ENCODE results near the gene GNE.
"Not testable (repeated sequence)": the region's sequence is repeated elsewhere in the genome, so short reads cannot be mapped to it uniquely, and the experiment has no call there.

Gene GNE, protein sequence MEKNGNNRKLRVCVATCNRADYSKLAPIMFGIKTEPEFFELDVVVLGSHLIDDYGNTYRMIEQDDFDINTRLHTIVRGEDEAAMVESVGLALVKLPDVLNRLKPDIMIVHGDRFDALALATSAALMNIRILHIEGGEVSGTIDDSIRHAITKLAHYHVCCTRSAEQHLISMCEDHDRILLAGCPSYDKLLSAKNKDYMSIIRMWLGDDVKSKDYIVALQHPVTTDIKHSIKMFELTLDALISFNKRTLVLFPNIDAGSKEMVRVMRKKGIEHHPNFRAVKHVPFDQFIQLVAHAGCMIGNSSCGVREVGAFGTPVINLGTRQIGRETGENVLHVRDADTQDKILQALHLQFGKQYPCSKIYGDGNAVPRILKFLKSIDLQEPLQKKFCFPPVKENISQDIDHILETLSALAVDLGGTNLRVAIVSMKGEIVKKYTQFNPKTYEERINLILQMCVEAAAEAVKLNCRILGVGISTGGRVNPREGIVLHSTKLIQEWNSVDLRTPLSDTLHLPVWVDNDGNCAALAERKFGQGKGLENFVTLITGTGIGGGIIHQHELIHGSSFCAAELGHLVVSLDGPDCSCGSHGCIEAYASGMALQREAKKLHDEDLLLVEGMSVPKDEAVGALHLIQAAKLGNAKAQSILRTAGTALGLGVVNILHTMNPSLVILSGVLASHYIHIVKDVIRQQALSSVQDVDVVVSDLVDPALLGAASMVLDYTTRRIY

DNA sequence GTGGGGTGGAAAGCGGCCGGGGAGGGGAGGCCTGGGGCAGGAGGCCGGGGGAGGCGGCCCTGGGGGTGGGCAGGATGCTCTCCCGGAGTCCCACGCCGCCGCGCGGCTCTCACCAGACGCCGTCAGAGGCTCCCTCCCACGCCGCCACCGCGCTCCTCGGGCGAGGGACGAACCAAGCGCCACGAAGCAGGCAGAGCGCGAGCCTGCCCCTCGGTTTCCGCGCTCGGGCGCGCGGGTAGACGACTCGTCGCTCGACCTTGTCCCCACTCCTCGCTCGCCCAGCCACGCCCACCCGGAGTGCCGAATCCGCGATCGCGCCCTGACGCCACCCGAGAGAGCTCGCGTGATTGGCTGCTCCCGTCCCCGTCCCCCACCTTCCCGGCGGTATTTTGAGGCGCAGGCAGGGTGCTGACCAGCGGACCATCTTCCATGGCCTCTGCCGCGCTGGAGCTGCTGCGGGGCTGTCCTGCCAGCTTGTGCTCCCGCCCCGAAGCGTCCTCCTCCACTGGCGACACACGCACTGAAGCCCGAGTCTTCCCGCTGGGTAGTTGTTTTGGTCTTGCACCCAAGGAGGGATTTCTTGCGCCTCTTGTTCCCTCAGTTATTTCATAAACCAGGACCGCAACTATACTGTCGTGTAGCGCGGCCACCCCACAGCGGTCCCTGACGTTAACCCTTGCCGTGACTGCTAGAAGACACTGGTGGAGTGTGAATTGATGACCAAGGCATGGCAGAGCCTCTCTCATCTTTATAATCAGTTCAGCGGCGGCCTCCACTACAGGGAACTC, at the start of gene GNE:
GNE (minus strand) TSS at position 241 of the 788 bp plus-strand sequence. CDS start 9,093 bp downstream, outside the sequence.
- peak; percentile 96 to 99 (median 97) for DNase-seq (ENCODE audit: low read depth in 3 of 3)

DNA sequence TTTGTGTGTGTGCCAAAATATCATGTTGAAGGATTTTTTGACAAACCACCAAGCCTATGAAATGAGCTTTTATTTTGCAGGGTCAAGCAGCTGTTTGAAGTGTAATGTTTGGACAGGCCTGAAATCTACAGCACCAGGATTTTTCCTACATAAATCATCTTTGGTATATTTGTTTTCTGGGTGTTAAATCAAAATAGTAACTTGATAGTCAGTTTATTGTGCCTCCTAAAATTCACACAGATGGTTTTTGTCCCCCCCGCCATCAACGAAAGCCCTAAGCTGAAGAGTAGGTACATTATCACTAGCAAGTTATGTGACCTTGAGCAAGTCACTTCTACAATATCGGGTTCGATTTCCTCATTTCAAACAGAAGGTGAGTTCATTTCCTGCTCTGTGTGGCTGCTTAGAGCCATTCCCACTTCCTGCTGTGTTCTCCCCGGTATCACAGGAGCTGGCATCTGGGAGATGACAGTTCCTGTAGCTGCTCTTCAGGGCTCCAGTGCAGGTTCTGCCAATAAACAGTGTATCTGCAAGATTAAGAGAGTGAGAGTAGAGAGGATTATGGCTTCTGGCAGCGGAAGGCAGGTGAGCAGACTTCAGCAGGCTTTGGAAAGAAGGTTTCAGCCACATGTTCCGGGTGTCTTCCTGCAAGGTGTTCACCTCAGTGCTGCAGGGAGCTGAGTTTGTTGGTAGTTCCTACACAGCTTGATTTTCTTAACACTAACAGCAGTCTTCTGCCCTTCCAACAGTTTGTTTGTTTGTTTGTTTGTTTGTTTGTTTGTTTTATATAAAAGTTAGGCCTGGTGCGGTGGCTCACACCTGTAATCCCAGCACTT, 48.4 kb upstream of the GNE start:
- no peak for DNase-seq (ENCODE audit: low read depth in 3 of 3)

DNA sequence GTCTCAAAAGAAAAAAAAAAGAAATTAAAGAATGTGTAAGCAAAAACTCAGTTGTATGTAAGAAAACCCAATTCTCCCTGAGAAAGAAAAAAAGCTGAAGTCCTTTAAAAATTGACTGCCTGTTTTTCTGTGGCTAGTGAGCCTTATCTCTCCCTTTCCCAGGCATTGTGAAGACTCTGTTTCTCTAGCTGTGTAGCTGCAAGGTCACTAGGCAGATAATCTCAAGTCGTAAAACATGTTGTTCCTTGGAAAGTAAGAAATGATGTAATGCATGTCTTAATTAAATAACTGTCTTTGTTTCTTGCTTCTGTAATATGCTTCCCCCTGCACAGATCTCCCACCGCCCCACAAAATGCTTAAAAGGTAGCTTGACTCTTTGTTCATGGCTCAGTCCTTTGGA, 46.1 kb upstream of the GNE start:
- not testable (repeated sequence) for DNase-seq (ENCODE audit: low read depth in 3 of 3)

DNA sequence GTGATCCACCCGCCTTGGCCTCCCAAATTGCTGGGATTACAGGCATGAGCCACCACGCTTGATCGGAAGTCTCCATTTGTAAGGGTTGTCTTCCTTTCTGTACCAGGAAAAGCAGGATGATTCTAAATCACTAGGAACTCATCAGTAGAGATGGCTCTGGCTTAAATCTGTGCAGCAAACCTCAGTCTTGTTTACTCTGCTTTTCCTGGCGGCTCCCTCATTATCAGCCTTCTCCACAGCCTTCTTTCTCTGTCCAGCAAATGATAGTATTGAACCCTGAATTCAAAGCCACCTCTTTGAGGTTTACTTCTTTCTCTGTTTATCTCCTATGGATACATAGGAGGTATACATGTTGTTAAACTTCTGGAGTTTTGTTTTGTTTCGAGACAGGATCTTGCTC, 43.0 kb upstream of the GNE start:
- no peak for DNase-seq (ENCODE audit: low read depth in 3 of 3)

DNA sequence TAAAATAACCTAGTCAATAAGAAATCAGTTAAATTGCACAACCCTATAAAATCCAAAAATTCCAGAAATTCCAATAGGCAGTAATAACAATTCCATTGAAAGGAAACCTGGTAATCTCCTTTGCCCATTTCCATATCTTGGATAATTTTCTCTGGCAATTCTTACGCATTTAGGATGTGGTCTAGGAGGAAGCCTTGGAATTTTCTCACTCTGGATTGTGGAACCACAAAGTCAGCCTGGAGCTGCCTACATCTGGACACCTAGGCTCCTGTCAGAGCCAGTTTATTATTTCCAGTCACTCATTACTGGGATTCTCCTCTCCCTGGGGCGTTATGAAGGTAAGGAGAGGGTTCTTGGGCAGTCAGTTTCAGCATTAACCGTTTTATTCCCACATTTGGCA, 40.3 kb upstream of the GNE start:
- no peak for DNase-seq (ENCODE audit: low read depth in 3 of 3)

DNA sequence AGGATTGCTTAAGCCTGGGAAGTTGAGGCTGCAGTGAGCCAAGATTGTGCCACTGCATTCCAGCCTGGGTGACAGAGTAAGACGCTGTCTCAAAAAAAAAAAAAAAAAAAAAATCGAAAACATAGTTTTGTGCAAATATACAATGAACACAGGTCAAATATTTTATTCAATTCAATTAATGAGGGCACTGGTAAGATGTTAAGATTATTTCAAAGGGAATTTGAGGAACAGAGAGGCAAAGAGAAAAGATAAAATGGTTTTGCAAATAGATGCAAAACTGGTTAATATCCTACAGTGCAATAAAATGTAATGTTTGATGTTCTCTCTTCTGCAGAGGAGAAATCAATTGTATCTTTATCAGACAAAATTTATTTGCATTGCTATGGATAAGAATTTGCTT, 39.5 kb upstream of the GNE start:
- DNase-seq (ENCODE audit: low read depth in 3 of 3), result no peak

DNA sequence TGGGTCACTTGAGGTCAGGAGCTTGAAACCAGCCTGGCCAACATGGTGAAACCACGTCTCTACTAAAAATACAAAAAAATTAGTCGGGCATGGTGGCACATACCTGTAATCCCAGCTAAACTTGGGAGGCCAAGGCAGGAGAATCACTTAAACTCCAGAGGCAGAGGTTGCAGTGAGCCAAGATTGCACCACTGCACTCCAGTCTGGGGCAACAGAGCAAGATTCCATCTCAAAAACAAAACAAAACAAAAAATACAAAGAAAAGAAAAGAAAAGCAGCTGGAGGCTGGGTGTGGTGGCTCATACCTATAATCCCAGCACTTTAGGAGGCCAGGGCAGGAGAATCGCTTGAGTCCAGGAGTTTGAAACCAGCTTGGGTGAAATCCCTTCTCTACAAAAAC, 36.7 kb upstream of the GNE start:
- not testable (repeated sequence) for DNase-seq (ENCODE audit: low read depth in 3 of 3)

DNA sequence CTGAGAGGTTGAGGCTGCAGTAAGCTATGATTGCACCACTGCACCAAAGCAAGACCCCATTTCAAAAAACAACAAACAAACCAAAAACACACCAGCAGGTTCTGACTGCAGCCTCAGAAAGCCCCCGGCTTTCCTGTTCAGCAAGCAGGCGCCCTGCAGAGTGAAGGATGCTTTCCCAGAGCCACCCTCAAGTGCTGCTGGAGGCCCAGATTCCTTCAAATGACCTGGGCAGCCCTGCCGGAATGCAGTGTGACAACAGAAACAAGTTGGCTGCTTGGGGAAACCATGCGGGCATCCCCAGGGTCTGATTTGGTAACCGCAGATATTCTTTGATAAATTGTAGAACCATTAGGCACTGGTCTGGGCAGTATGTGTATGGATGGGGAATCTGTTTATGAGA, 35.7 kb upstream of the GNE start:
- DNase-seq (ENCODE audit: low read depth in 3 of 3), result no peak

DNA sequence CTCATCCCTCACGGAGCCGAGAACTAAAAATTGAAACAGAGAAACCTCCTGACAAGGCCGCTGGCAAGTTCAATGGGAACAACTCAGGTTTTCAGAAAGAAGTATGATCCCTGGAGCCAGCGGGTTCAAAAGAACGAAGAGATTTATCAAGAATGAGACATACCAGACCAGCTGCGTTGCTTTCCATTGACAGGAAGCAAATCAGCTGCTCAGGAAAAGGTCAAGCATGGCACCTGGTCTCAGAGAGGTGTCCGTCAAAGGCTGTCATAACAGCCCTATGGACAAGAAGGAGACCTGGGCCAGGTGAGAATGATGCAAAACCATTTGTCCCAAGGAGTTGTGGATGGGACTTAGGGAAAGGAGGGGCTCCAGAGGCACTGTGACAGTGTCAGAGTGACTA, 34.9 kb upstream of the GNE start:
- no peak for DNase-seq (ENCODE audit: low read depth in 3 of 3)

DNA sequence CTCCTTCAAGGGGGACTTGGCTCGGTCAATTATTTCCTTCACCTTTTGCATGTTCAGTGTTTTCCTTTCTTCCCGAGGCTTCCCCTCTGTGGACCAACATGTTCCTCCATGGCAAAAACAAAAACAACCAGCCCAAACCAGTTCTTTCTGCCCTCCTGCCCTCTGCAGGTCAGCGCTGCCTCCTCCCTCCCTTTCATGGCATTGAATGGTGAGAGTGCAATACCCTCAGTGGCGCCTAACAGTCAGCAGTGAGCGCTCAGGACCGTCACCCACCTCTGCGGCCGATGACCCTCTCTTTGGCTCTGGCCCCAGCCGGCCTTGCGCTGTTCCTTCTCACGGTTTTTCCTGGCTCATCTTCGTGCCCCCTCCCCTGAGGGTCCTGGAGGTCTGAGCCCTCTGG, 34.4 kb upstream of the GNE start:
- DNase-seq (ENCODE audit: low read depth in 3 of 3), result no peak

DNA sequence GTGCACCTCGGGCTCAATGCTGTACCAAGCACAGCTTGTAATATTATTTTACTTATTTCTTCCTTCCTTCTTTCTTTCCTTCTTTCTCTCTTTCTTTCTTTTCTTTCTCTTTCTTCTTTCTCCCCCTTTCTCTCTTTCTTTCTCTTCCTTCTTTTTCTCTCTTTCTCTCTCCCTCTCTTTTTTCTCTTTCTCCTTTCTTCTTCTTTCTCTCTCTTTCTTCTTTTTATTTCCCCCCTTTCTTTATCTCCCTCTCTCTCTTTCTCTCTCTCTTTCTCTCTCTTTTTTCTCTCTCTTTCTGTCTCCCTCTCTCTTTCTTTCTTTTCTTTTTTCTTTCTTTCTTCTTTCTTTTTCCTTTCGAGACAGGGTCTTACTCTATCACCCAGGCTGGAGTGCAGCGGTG, 32.7 kb upstream of the GNE start:
- DNase-seq (ENCODE audit: low read depth in 3 of 3), result no peak

DNA sequence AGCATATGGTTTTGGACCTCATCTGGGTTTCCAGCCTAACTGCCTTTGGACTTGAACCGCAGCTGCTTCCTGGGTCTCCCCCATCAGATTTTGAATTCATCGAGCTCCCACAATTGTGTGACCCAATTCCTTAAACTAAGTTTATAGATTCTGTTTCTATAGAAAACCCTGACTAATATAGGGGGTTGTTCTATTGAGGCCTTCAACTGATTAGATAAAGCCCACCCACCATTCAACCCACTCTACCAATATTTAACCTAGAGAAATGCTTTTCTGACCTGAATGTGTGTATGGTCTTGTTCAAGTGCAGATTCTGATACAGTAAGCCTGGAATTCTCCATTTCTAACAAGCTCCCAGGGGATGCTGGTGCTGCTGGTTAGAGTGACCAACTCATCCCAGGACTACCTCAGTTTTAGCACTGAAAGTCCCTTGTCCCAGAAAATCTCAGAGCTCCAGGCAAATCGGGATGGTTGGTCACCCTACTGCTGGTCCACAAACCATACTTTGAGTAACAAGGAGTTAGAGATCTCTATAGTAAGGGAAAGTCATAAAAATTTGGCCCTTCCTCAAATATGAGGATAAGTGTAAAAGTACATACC, 31.7 kb upstream of the GNE start:
- no peak for DNase-seq (ENCODE audit: low read depth in 3 of 3)

DNA sequence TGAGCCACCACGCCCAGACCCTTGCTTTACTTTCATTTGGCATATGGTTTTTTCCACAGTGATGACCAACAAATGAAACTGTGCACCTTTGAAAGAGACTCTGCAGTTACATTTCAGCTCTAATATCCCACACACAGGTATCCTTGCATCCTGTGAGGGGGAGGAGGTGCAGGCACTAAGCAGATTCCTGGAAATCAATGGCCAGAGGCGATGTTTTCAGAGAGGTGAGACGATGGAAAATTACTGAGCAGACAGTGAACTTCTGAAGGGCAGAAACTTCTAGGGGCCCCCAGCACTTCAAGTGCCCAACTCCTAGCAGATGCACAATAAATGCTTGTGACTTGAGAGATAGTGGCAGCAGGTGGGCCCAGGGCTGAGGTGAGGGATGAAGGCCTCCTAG, 29.8 kb upstream of the GNE start:
- no peak for DNase-seq (ENCODE audit: low read depth in 3 of 3)

DNA sequence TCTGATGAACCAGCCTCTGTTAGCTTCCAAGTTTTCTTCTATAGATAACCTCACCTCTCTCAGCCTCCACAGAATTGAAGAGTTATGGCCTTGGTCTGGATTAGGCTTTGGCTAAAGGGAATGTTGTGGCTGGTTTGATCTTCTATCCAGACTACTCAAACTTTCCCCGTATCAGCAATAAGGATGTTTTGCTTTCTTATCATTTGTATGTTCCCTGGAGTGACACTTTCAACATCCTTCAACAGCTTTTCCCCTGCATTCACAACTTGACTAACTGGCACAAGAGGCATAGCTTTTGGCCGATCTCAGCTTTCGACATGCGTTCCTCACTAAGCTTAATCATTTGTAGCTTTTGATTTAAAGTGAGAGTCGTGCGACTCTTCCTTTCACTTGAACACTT, 28.1 kb upstream of the GNE start:
- DNase-seq (ENCODE audit: low read depth in 3 of 3), result no peak

DNA sequence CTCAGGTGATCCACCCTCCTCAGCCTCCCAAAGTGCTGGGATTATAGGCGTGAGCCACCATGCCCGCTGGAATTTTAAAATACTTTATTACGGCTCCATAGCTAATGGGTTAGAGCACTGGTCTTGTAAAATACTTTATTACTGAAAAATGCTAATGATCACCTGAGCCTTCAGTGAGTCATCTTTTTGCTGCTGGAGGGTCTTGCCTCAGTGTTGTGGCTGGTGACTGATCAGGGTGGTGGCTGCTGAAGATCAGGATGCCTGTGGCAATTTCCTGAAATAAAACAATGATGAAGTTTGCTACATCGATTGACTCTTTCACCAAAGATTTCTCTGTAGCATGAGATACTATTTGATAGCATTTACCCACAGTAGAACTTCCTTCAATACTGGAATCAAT, 26.0 kb upstream of the GNE start:
- DNase-seq (ENCODE audit: low read depth in 3 of 3), result no peak

DNA sequence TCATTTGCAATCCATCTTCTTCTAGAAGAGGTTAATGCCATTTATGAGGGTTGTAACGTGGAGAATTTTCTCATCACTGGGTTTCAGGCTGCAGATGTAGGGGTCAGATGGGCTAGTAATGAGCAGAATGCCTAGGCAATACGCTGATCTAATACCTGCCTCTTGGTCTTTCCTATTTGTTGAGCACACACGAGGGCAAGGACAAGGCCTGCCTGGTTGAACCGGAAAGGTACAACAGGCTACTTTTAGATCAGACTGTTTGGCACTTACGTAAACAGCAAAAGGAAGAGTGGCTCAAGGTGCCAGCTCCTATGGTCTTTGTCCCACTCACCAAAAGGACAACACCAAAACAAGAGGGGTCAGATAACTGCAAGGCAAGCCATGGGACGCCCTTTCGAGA, 24.0 kb upstream of the GNE start:
- DNase-seq (ENCODE audit: low read depth in 3 of 3), result no peak

DNA sequence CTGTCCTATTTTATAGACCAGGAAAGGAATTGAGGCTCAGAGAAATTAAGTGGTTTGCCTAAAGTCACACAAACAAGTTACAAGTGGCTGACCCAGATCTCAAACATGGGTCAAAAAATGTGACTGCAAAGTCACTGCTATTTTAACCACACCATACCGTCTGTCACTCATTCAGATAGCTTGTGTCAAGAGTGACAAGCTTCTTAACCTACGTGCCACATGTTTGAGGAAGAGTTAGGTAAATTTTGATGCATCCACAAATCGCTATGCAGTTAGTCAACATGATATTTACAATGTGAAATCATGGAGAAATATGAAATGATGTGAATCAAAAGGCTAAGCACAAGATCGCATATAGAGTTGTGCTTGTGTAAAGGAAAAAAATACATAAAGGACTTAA, 22.7 kb upstream of the GNE start:
- DNase-seq (ENCODE audit: low read depth in 3 of 3), result no peak

DNA sequence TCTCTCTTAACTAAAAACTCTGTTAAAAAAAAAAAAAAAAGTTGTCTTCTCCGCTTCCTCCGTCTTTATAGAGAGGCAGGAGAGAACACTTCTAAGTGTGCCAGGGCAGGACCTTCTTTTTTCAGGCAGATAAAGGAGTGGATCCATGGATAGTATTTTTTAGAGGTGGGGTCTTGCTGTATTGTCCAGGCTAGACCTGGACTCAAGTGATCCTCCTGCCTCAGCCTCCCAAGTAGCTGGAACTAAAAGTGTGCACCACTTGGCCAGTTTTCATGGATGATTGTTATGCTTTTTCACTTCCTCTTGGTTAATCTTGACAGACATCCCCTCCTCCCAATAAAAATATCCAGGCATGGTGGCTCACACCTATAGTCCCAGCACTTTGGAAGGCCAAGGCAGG, 20.0 kb upstream of the GNE start:
- no peak for DNase-seq (ENCODE audit: low read depth in 3 of 3)

DNA sequence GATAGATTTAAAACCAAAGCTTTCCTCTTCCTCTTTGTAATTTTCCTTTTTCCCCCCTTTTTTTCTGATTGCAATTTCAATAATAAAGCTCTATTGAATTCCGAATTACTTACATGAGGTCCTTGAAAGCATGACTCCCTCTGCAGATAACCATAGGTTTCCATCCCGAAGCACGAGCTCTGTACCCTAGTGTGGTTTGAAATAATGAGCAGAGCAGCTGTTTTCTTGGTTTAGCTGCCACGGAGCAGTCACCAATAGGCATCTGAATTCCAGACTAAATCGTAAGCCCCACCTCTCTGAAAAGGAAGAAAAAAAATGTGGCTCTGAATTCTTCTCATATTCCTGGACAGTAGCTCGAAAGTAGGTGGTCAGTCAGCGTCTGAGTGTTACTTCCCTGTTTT, 18.5 kb upstream of the GNE start:
- DNase-seq (ENCODE audit: low read depth in 3 of 3), result no peak

DNA sequence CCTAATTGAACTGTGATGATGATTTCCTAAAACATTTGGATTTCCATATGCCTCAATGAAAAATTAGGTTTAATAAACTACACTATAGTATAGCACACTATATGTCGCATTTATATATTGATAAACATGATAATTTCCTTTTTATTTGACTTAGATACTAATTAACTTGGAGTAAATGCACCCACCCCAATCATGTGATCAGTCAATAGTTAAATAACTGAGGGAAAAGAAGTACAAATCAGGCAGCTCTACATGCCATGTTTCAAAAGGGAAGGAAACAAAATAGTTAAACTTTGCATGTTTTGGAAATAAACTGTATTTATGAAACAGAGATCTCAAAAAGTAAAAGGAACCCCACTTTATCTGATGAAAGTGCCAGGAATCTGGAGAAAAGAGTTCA, 18.0 kb upstream of the GNE start:
- no peak for DNase-seq (ENCODE audit: low read depth in 3 of 3)

DNA sequence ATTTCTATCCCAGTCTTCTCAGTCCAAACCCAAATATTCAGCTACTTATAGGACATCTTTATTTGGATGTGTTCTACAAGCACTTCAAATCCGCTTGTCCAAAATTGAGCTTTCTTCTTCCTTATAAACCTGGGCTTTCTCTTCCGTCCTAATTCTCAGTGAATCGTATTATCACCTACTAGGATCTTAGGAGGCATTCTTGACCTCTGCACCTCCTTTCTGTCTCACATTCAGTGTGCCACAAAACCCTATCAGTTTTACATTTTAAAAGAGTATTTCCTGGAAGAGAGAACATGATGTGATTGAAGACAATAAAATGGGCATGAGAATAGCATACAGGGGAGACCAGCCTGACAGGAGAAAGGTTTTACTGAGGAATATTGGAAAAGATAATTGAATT, 16.8 kb upstream of the GNE start:
- DNase-seq (ENCODE audit: low read depth in 3 of 3), result no peak

Data from stimulated activated CD4-positive, alpha-beta T cell treated with anti-CD3 and anti-CD28 coated beads, TNF-alpha, amount 100 ng/mL, for 48 hours (primary cell).